HG03103 (cell line): ENCODE data around the gene NCAPG2.

ENCODE experiments used
- ATAC-seq: cut with Tn5 transposase; IDR thresholded peaks from one replicate; pipeline ENCODE4 v1.9.1; 2021; ENCODE audit warnings: low read depth; ENCODE audit not compliant: unreplicated experiment

The NCAPG2 gene

DNA sequence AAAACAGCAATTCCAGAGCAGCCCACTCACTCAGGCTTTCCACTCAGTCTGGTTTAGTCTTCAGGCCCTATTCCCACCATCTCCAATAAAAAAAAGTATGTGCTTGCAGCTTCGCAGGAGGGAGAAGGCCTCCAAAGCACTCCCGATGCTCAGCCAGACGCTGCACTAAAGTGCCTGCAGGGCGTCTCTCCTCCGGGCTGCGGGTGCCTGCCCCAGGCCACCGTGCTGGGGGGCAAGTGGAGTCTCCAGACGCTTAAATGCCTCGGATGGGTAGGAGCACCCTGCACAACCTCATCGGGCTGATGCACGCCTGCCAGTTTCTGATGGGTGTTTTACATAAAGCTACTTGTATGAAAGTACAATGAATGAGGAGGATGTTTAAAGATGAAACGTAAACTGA is 31.3 kb upstream of the NCAPG2 start:
- no peak for ATAC-seq

DNA sequence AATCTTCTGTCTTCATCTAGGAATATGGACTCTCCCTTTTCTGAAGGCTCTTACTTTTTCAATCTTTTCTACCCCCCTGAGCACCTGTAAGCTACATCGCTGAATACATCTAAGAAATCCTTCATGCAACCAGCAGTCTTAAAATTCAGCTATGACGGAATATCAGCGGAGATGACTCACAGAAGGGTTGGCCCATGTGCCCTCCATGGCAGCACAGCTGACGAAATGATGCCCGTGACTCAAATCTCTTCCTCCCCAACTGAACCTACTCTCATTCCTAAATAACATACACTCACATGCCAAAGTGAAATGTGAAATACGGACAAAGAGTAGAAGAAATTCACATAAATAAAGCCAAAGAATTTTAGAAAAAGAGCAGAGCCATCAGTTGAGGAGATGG is 30.3 kb upstream of the NCAPG2 start:
- ATAC-seq = no peak

DNA sequence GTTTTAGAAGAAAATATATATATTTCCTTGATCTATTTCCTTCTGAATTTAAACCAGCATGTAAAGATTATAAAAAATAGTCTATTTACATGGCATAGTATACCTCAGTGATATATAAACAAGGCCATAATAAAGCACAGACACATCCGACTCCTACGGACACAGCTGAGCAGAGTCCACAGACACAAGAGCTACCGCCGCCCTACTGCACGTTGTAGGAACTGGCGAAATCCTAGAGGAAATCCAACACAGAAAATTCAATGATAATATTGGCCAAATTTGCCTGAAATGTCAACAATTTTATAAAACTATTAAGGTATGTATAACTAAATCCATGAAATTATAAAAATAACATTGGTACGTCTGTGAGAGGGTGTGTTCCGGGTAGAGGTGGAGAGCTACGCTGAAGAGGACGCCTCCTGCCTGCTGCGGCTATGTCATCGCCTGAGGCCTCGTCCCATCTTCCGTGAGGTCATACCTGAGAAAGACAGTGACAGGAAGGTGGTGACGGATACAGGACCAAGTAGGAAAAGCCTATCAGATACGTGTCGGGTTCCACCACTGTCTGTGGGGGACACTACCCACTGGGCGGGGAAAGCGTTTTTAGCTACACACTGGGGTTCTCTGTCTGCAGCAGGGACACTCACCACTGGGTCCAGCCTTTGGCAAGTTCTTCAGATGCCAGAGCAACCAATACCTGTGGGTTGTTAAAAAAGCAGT is 29.3 kb upstream of the NCAPG2 start:
- ATAC-seq = no peak

DNA sequence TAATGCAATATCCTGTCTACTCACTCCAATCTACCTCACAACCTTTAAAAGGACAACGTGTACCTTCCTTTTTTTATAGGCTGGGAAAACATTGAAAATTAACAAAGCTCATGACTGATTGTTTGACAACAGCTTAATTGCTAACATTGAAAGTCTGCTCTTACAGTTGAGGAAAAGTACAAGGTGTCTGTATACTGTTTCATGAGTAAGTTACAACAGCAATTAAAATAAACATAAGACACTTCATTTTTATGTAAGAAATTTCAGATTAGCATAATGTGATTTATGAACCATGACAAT is 28.6 kb upstream of the NCAPG2 start:
- ATAC-seq = no peak

- no peak for ATAC-seq
Measured at GRCh38 chr7:158732494-158733219, 28.1 kb upstream of the NCAPG2 start.

GRCh38 chr7:158731761-158732160 is 27.2 kb upstream of the NCAPG2 start:
- no peak for ATAC-seq

DNA sequence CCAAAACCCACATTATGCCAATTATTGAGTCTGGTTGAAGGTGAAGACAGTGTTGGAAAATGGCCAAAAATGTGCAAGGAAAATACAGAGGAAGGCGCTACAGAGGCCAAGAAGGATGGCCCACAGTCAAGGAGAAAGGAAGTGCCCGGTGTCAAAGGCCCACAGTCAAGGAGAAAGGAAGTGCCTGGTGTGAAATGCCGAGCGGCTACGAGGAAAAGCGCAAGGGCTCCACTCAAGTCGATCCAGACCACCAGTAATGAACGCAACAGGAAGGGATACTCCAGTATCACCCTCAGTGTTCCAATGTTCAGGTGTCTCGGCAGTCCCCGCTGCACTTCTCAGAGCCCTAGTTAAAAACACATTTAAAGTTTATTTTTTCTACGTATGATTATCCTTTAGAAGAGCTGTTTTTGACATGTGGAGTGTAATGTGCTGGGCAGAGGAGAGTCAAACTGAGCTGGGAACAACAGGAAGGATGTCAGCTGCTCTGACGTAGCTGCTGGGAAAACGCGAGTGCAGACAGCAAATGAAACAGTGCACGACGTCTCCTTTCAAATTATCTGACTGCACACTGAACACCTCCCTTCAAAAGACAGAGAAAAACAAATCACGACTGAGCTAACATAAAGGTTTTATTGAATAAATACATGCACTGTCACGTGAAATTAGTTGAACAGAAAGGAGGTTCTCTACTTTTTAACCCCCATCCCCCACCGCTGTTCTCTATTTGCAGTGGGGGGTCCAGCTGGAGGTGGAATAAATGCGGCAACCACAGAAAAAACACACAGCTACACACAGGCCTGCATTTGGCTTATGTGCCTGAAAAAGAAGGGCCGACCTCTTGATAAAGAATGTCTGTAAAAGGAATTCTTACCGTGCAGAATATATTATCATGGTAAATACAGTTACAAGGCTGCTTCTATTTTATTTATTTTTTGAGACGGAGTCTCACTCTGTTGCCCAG is 26.1 kb upstream of the NCAPG2 start:
- ATAC-seq = no peak

GRCh38 chr7:158729646-158730382 is 25.2 kb upstream of the NCAPG2 start:
- no peak for ATAC-seq

- no peak for ATAC-seq
Measured at GRCh38 chr7:158728911-158729645, 24.5 kb upstream of the NCAPG2 start.

GRCh38 chr7:158727690-158728089 is 23.1 kb upstream of the NCAPG2 start:
- ATAC-seq = no peak

GRCh38 chr7:158726277-158726807 is 21.7 kb upstream of the NCAPG2 start:
- ATAC-seq = no peak

- ATAC-seq = no peak
Measured at GRCh38 chr7:158725506-158725800, 20.8 kb upstream of the NCAPG2 start.

DNA sequence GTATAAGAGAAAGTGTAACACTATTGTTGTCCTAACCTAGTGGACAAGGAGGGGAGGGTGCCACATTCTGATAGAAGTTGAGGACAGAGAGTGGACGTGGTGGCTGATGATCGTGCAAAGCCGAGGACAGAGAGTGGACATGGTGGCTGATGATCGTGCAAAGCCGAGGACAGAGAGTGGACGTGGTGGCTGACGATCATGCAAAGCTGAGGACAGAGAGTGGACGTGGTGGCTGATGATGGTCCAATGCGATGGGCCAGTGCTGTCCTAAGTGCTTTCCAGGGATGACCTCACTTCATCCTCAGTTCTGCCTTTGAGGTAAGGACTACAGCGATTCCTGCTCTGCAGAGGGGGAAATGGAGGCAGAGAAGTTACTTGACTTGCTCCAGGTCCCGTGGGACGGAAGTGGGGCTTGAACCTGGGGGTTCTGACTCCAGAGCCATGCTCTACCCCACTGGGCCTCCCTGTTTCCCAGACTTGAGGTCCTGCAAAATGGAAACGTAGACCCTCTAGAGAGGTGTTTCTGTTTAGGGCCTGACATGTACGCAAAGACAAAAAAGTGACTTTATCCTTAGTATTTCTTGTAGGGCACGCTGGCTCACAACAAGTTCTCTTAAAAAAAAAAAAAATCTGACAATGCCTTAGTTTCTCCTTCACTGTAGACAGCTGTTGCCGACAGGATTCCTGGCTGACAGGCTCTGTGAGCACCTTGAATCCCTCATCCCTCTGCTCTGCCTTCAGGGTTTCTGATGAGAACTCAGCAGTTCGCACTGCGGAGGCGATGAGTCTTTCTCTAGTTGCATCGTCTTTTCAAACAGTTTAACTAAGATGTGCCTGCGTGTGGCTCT is 20.3 kb upstream of the NCAPG2 start:
- no peak for ATAC-seq

DNA sequence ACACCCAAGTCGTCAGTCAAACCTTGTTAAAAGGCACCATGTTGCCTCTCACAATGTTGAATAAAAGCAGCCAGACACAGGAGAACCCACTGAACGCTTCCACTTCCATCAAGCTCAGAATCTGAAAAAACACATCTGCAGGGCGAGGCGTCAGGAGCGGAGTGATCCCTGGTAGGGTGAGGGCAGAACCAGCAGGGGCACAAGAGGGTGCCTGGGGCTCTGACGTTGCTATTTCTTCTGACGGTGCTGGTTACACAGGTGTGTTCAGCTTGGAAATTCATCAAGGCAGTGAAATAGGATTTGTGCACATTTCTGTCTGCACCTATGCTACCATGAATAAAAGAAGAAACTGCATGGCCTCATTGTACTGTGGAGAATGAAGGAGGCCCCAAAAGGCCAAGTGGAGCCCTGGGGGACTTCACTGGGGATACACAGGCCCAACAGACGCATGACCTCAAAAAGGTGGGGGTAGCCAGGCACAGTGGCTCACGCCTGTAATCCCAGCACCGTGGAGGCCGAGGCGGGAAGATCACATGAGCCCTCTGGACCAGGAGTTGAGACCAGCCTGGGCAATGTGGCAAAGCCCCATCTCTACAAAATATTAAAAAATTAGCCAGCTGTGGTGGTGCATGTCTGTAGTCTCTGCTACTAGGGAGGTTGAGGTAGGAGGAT is 19.2 kb upstream of the NCAPG2 start:
- ATAC-seq = no peak

DNA sequence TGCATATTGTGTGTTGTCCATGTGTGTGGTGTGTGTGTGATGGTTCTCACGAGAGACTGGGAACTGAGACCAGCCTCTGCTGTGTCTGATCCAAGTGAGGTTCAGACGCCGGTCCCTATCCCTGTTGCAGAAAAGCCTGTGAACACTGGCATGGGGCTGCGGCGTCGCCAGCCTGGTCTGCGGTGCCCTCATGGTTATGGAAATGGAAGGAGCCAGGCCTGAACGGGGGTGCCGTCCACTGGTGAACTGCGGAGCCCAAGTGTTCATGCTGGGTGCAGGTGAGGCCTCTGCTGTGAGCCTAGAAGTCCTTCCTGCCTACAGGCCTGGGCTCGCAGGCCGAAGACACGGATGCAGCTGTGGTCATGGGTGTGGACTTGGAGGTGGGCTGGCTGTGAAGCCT is 18.7 kb upstream of the NCAPG2 start:
- ATAC-seq = no peak

DNA sequence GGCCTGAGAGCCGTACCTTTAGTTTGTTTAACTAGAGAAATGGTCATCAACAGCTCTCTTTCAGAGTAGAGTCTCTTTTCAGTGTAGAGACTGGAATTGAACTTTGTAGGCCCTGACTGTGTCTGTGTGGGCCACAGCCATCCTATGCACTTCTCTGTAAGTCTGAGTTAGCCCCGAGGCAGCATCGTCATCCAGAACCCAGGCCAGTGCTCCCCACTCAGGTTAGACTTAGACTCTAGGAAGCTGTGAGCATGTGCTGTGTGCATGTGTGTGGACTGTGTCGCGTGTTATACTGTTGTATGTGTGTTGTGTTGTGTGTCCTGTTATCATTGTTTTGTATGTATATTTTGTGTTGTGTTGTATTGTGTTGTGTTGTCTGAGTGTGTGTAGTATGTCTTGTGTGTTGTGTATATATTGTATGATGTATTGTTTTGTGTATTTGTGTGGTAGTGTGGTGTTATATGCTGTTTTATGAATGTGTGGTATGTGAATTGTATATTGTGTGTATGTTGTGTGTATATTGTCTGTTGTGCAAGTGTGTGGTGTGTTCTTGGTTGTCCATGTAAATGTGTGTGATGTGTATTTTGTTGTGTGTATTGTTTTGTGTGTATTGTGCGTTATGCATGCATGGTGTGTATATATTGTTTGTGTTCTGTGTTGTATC is 18.1 kb upstream of the NCAPG2 start:
- no peak for ATAC-seq

DNA sequence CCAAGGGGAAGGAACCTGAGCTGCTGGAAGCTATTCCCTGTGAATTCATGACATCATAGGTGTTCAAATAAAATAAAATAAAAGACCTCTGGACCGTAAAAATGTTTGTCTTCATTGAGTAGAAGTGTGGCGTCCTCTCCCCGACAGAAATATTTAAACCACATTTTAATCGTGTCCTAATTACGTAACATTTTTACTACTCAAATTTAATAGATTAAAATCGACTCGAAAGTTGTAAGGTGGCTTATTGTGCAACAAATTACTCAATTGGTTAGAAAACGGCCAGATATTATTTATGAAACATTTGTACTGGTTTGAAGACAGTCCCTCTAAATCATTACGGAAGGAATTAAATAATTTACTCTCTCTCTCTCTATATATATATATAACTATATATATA is 15.5 kb upstream of the NCAPG2 start:
- ATAC-seq = no peak

DNA sequence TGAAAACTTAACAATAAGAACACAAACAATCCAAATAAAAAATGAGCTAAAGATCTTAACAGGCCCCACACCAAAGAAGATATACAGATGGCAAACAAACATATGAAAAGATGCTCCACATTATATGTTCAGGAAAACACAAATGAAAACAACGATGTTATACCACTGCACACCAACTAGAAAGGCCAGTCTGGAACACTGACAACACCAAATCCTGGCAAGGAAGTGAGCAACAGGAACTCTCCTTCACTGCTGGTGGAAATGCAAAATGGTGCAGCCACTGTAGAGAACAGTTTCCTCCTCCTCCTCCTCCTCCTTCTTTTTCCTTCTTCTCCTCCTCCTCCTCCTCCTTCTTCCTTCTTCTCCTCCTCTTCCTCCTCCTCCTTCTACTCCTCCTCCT is 12.2 kb upstream of the NCAPG2 start:
- no peak for ATAC-seq
